ENCODE results near the gene TNK2.

DNA sequence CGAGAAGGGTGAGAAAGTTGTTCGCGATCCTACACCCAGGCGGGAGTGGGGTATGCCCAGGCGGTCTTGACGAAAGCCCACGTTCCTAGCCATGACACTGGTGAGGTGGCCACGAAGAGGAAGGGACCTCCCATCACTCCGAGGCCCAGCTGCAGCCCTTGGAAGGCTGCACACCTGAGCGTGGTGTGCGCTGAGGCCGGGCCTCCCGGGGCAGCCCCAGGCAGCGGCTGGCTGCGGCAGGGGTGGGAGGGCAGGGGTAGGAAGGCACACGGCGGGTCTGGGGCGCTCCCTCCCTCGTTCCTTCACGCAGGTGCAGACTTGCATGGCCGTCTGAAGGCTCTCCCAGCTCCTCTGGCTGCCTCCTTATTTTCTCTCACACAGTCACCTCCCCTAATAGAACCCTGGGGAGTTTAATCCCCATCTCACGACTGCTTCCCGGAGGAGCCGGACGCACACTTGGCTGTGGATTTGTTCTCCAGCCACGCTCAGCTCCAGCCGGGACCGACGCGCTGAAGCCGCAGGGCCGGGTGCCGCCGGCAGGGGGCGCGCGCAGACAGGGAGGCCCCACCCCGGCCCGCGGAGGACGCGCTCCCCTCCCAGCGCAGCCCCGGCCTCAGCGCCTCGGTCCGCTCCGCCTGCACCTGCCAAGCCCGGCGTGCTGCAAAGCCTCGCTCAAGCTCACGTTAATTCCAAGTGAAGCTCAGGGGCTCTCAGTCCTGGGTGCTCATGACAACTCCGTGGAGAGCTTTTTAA lies 58.9 kb downstream of the TNK2 start:
- TF ChIP-seq EZH2 (IDR thresholded peaks at IDR 0.05; ENCODE audit: insufficient read depth, poor library complexity, severe bottlenecking) (no peak), EZH2phosphoT487 (IDR thresholded peaks at IDR 0.05; ENCODE audit: insufficient read depth, low read depth) (no peak)

All from GM23248 (cell line).